ENCODE measurements around the gene ARHGEF16.

ARHGEF16 gene

GRCh38 chr1:3518756-3519155 lies 64.3 kb downstream of the ARHGEF16 start:
- no peak overlapping the region for H3K4me3 ChIP-seq (ENCODE audit: low read depth, low read length)
- no peaks in the 10 kb centered on the region for H3K27me3 ChIP-seq (ENCODE audit: control insufficient read depth, insufficient read depth, low read length)
- H3K36me3 ChIP-seq (ENCODE audit: control insufficient read depth, insufficient read depth, low read length) = no peaks in the 10 kb centered on the region
- H3K79me2 ChIP-seq = no peaks in the 10 kb centered on the region
- no peak overlapping the region for H3K4me2 ChIP-seq (ENCODE audit: low read length)
- no peaks in the 10 kb centered on the region for H3K4me1 ChIP-seq
- no peaks in the 10 kb centered on the region for H3K9me3 ChIP-seq (ENCODE audit: control insufficient read depth, low read length)
- H2AFZ ChIP-seq = no peak overlapping the region
- no peak overlapping the region for H3K9ac ChIP-seq
- H3K27ac ChIP-seq = no peak overlapping the region
- TF ChIP-seq CTCF (IDR thresholded peaks at IDR 0.05) = no peak

- no peaks in the 10 kb centered on the region for H3K27me3 ChIP-seq (ENCODE audit: control insufficient read depth, insufficient read depth, low read length)
- H3K79me2 ChIP-seq = no peaks in the 10 kb centered on the region
- no peaks in the 10 kb centered on the region for H3K9me3 ChIP-seq (ENCODE audit: control insufficient read depth, low read length)
- no peak overlapping the region for H3K9ac ChIP-seq
- no peaks in the 10 kb centered on the region for H3K36me3 ChIP-seq (ENCODE audit: control insufficient read depth, insufficient read depth, low read length)
- no peak overlapping the region for H3K4me2 ChIP-seq (ENCODE audit: low read length)
- no peak for TF ChIP-seq CTCF (IDR thresholded peaks at IDR 0.05)
- no peak overlapping the region for H3K4me3 ChIP-seq (ENCODE audit: low read depth, low read length)
- no peak overlapping the region for H2AFZ ChIP-seq
- H3K27ac ChIP-seq = no peak overlapping the region
- no peaks in the 10 kb centered on the region for H3K4me1 ChIP-seq
Measured at GRCh38 chr1:3519301-3519885, 64.9 kb downstream of the ARHGEF16 start.

GRCh38 chr1:3520419-3521378 lies 66.2 kb downstream of the ARHGEF16 start:
- H3K4me3 ChIP-seq (ENCODE audit: low read depth, low read length) = no peak overlapping the region

GRCh38 chr1:3521426-3521825 lies 67.0 kb downstream of the ARHGEF16 start:
- Histone ChIP-seq H3K9me3 (ENCODE audit: control insufficient read depth, low read length) (no peaks in the 10 kb centered on the region), H3K36me3 (ENCODE audit: control insufficient read depth, insufficient read depth, low read length) (no peaks in the 10 kb centered on the region), H3K4me1 (no peaks in the 10 kb centered on the region), H3K4me3 (ENCODE audit: low read depth, low read length) (no peak overlapping the region), H2AFZ (no peak overlapping the region), H3K79me2 (no peaks in the 10 kb centered on the region), H3K9ac (no peak overlapping the region), H3K4me2 (ENCODE audit: low read length) (no peak overlapping the region), H3K27ac (no peak overlapping the region), H3K27me3 (ENCODE audit: control insufficient read depth, insufficient read depth, low read length) (no peaks in the 10 kb centered on the region)
- TF ChIP-seq CTCF (IDR thresholded peaks at IDR 0.05) = no peak

More at GRCh38 chr1:3520419-3521378, 66.2 kb downstream of the ARHGEF16 start:
- Histone ChIP-seq H3K4me2 (ENCODE audit: low read length) (no peak overlapping the region), H3K4me1 (no peaks in the 10 kb centered on the region), H3K9me3 (ENCODE audit: control insufficient read depth, low read length) (no peaks in the 10 kb centered on the region), H3K27ac (no peak overlapping the region), H3K36me3 (ENCODE audit: control insufficient read depth, insufficient read depth, low read length) (no peaks in the 10 kb centered on the region), H3K9ac (no peak overlapping the region), H2AFZ (no peak overlapping the region), H3K79me2 (no peaks in the 10 kb centered on the region), H3K27me3 (ENCODE audit: control insufficient read depth, insufficient read depth, low read length) (no peaks in the 10 kb centered on the region)
- TF ChIP-seq CTCF (IDR thresholded peaks at IDR 0.05) = no peak
